ENCODE results near the gene OR5H2.

DNA sequence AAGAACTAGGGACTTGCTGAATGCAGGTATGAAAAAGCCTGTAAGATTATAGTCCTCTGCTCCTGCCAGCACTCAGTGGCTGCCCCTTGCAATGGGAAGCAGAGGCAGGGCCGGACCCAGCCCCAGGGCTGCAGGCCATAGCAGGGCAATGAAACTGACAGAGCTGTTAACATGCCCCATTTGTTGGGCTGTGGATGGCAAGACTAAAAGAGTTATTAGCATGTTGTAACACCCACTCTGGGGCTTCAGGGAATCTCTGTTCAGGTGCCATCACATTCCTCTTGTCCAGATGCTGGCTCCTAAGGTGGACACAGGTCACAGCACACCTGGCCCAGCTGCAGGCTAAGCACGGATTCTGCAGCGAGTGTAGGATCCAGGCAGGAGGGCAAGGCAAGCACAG is 7.4 kb upstream of the OR5H2 start:
- TF ChIP-seq, protein P1, sequence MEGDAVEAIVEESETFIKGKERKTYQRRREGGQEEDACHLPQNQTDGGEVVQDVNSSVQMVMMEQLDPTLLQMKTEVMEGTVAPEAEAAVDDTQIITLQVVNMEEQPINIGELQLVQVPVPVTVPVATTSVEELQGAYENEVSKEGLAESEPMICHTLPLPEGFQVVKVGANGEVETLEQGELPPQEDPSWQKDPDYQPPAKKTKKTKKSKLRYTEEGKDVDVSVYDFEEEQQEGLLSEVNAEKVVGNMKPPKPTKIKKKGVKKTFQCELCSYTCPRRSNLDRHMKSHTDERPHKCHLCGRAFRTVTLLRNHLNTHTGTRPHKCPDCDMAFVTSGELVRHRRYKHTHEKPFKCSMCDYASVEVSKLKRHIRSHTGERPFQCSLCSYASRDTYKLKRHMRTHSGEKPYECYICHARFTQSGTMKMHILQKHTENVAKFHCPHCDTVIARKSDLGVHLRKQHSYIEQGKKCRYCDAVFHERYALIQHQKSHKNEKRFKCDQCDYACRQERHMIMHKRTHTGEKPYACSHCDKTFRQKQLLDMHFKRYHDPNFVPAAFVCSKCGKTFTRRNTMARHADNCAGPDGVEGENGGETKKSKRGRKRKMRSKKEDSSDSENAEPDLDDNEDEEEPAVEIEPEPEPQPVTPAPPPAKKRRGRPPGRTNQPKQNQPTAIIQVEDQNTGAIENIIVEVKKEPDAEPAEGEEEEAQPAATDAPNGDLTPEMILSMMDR (conservative IDR thresholded peaks at IDR 0.05; ENCODE audit: low read depth, low read length): no peak
- no peak for TF ChIP-seq EZH2 (IDR thresholded peaks at IDR 0.05; ENCODE audit: borderline replicate concordance, low read depth, low read length, poor library complexity, severe bottlenecking)
